ENCODE data around the gene PPP1R3F.

The PPP1R3F gene

DNA sequence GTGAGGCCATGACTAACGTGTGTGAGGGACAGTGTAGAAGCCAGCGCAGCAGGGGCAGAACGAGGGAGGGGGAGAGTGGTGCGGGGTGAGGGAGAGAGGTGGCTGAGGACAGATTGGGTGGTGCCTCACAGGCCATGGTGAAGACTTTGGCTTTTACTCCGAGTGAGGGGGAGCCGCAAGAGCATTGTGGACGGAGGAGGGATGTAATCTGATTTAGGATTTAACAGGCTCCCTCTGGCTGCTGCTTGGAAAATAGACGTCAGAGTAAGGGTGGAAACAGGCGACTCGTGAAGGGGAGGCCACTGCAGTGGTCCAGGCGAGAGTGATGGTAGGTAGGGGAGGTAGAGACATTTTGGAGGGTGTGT, 13.0 kb downstream of the PPP1R3F start:
- no peak for TF ChIP-seq POLR2AphosphoS5 (IDR thresholded peaks at IDR 0.05; ENCODE audit: low read depth, low read length)
- no peak for TF ChIP-seq FOXP2 (optimal IDR thresholded peaks at IDR 0.05; ENCODE audit: borderline replicate concordance, extremely low read depth, extremely low read length, insufficient read depth)
- TF ChIP-seq, protein P1, sequence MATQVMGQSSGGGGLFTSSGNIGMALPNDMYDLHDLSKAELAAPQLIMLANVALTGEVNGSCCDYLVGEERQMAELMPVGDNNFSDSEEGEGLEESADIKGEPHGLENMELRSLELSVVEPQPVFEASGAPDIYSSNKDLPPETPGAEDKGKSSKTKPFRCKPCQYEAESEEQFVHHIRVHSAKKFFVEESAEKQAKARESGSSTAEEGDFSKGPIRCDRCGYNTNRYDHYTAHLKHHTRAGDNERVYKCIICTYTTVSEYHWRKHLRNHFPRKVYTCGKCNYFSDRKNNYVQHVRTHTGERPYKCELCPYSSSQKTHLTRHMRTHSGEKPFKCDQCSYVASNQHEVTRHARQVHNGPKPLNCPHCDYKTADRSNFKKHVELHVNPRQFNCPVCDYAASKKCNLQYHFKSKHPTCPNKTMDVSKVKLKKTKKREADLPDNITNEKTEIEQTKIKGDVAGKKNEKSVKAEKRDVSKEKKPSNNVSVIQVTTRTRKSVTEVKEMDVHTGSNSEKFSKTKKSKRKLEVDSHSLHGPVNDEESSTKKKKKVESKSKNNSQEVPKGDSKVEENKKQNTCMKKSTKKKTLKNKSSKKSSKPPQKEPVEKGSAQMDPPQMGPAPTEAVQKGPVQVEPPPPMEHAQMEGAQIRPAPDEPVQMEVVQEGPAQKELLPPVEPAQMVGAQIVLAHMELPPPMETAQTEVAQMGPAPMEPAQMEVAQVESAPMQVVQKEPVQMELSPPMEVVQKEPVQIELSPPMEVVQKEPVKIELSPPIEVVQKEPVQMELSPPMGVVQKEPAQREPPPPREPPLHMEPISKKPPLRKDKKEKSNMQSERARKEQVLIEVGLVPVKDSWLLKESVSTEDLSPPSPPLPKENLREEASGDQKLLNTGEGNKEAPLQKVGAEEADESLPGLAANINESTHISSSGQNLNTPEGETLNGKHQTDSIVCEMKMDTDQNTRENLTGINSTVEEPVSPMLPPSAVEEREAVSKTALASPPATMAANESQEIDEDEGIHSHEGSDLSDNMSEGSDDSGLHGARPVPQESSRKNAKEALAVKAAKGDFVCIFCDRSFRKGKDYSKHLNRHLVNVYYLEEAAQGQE (IDR thresholded peaks at IDR 0.05; ENCODE audit: insufficient read depth in 1 of 2, low read depth in 2 of 2, low read length in 2 of 2), result no peak
- TF ChIP-seq TAF1 (IDR thresholded peaks at IDR 0.05; ENCODE audit: borderline replicate concordance, insufficient read depth, low read length), result no peak
- TF ChIP-seq SIN3A (IDR thresholded peaks at IDR 0.05; ENCODE audit: borderline replicate concordance, insufficient read depth, low read length), result no peak

DNA sequence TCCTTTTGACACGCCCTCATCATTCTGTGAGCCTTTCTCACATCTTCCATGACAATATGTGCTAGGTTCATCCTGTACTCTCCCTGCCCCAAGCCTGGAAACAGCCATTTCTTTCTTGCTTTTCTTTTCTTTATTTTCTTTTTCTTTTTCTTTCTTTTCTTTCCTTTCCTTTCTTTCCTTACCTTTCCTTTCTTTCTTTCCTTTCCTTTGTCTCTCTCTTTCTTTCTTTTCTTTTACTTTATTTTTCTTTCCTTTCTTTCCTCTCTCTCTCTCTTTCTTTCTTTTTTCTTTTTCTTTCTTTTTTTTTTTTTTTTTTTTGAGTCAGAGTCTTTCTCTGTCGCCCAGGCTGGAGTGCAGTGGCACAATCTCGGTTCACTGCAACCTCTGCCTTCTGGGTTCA, 14.6 kb downstream of the PPP1R3F start:
- TF ChIP-seq POLR2AphosphoS5 (IDR thresholded peaks at IDR 0.05; ENCODE audit: low read depth, low read length) (no peak), FOXP2 (optimal IDR thresholded peaks at IDR 0.05; ENCODE audit: borderline replicate concordance, extremely low read depth, extremely low read length, insufficient read depth) (no peak), TAF1 (IDR thresholded peaks at IDR 0.05; ENCODE audit: borderline replicate concordance, insufficient read depth, low read length) (no peak), SIN3A (IDR thresholded peaks at IDR 0.05; ENCODE audit: borderline replicate concordance, insufficient read depth, low read length) (no peak)
- TF ChIP-seq, protein P1 (IDR thresholded peaks at IDR 0.05; ENCODE audit: insufficient read depth in 1 of 2, low read depth in 2 of 2, low read length in 2 of 2), result no peak

DNA sequence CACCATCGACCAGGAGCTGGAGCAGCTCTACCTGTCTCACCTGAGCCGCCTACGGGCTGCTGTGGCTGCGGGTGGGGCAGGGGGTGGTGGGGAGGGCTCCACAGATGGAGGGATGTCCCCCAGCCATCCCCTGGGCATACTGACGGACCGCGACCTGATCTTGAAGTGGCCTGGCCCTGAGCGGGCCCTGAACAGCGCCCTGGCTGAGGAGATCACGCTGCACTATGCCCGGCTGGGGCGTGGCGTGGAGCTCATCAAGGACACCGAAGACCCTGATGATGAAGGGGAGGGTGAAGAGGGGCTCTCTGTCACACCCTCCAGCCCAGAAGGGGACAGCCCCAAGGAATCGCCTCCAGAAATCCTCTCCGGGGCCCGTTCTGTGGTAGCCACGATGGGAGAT, 16.5 kb downstream of the PPP1R3F start:
- no peak for TF ChIP-seq SIN3A (IDR thresholded peaks at IDR 0.05; ENCODE audit: borderline replicate concordance, insufficient read depth, low read length)
- TF ChIP-seq TAF1 (IDR thresholded peaks at IDR 0.05; ENCODE audit: borderline replicate concordance, insufficient read depth, low read length), result no peak
- TF ChIP-seq FOXP2 (optimal IDR thresholded peaks at IDR 0.05; ENCODE audit: borderline replicate concordance, extremely low read depth, extremely low read length, insufficient read depth), result no peak
- TF ChIP-seq, protein P1 (IDR thresholded peaks at IDR 0.05; ENCODE audit: insufficient read depth in 1 of 2, low read depth in 2 of 2, low read length in 2 of 2), result no peak
- no peak for TF ChIP-seq POLR2AphosphoS5 (IDR thresholded peaks at IDR 0.05; ENCODE audit: low read depth, low read length)

DNA sequence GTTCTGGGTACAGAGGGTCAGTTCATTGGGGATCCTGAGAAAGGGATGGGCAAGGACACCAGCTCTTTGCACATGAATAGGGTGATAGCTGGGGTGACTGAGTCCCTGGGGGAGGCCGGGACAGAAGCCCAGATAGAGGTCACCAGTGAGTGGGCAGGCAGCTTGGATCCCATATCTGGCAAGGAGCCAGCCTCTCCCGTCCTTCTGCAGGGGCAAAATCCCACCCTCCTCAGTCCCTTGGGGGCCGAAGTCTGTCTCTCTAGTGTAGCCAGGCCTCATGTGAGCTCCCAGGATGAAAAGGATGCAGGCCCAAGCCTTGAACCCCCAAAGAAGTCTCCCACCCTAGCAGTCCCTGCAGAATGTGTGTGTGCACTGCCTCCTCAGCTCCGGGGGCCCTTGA, 17.0 kb downstream of the PPP1R3F start:
- TF ChIP-seq SIN3A (IDR thresholded peaks at IDR 0.05; ENCODE audit: borderline replicate concordance, insufficient read depth, low read length) (no peak), POLR2AphosphoS5 (IDR thresholded peaks at IDR 0.05; ENCODE audit: low read depth, low read length) (no peak), FOXP2 (optimal IDR thresholded peaks at IDR 0.05; ENCODE audit: borderline replicate concordance, extremely low read depth, extremely low read length, insufficient read depth) (no peak), TAF1 (IDR thresholded peaks at IDR 0.05; ENCODE audit: borderline replicate concordance, insufficient read depth, low read length) (no peak)
- TF ChIP-seq, protein P1 (IDR thresholded peaks at IDR 0.05; ENCODE audit: insufficient read depth in 1 of 2, low read depth in 2 of 2, low read length in 2 of 2), result no peak

DNA sequence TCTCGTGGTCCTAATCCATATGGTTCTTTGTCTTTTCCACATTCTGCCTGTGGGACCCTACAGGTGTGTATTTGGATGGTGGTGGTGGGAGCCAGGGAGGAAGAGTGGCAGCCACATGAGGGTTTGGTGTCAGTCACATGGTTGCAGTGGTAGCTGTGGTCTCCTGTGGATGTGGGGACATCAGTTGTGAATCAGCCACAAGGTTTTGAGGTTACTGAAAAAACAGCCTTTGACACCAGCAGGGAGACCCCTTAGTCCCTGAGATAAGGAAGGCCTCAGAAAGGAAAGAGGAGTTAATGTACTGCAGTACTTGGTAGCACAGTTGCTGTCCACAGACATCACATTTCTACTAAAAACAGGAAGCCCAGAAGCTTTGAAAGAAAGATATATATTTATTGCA, 18.1 kb downstream of the PPP1R3F start:
- TF ChIP-seq POLR2AphosphoS5 (IDR thresholded peaks at IDR 0.05; ENCODE audit: low read depth, low read length) (no peak), TAF1 (IDR thresholded peaks at IDR 0.05; ENCODE audit: borderline replicate concordance, insufficient read depth, low read length) (no peak), SIN3A (IDR thresholded peaks at IDR 0.05; ENCODE audit: borderline replicate concordance, insufficient read depth, low read length) (no peak), FOXP2 (optimal IDR thresholded peaks at IDR 0.05; ENCODE audit: borderline replicate concordance, extremely low read depth, extremely low read length, insufficient read depth) (no peak)
- TF ChIP-seq, protein P1 (IDR thresholded peaks at IDR 0.05; ENCODE audit: insufficient read depth in 1 of 2, low read depth in 2 of 2, low read length in 2 of 2), result no peak

All from PFSK-1 (cell line).